SK-N-SH treated with all-trans-retinoic acid at 6 μM for 48 hours (cell line): ENCODE measurements around the gene GIMAP7.

Source experiments
- CSDC2 ChIP-seq: fragments of 250-450 bp; sonication (Bioruptor Pico); IDR thresholded peaks from 2 replicates; pipeline ENCODE4 v1.5.0; 2020; ENCODE audit warnings: mild to moderate bottlenecking, moderate library complexity
- PPARA ChIP-seq: fragments of 250-450 bp; sonication (Bioruptor Pico); IDR thresholded peaks from 2 replicates; pipeline ENCODE4 v1.5.0; 2020; ENCODE audit warnings: mild to moderate bottlenecking, borderline replicate concordance
- RARB ChIP-seq: fragments of 250-450 bp; sonication (Bioruptor Pico); IDR thresholded peaks from 2 replicates; pipeline ENCODE4 v1.8.0; 2021; ENCODE audit warnings: mild to moderate bottlenecking, moderate library complexity
- ZFP3 ChIP-seq: fragments of 250-450 bp; sonication (Bioruptor Pico); IDR thresholded peaks from 2 replicates; pipeline ENCODE4 v1.5.0; 2020; ENCODE audit warnings: mild to moderate bottlenecking, moderate library complexity
- ZFP30 ChIP-seq: fragments of 450-650 bp; formaldehyde crosslinking; IDR thresholded peaks from 2 replicates; pipeline ENCODE4 v1.5.0; 2022; ENCODE audit warnings: mild to moderate bottlenecking, moderate library complexity

DNA sequence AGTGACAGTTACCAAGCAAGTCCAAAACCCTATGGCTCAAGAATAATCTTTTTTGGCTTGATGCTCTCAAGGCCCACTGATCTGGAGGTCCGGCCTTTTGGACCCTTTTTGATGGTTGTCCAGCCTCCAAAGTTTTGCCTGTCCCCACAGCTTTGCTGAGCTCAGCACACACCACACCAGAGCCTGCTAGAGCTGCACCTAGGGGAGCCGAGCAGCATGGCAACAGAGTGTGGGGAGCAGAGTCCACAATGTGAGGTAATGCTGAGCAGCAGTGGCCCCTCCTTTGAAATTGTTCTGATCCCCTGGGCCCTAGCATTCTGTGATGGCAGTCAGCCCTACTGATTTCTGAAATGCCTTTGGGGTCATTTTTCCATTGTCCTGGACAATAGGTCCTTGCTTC, 9.3 kb downstream of the GIMAP7 start:
- TF ChIP-seq ZFP30, result no peak
- no peak for TF ChIP-seq ZFP3 (CRISPR knock-in tag)
- TF ChIP-seq RARB (CRISPR knock-in tag), result no peak
- TF ChIP-seq PPARA (CRISPR knock-in tag), result no peak
- TF ChIP-seq CSDC2 (CRISPR knock-in tag), result no peak
